CD4-positive, alpha-beta T cell treated with Interleukin-21 for 1 hour (primary cell): ENCODE data around the gene CH25H.

Experiments used
- DNase-seq: peaks from one replicate; pipeline ENCODE4 v3.0.0-alpha.2; 2020

CH25H gene

DNA sequence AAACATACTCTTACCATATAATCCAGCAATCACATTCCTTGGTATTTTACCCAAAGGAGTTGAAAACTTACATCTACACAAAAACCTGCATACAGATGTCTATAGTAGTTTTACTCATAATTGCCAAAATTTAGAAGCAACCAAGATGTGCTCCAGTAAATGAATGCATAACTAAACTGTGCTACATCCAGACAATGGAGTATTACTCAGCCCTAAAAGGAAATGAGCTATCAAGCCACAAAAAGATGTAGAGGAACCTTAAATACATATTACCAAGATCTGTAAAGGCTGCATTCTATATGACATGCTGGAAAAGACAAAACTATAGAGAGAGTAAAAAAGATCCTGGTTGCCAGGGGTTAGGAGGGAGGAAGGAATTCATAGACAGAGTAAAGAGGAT is 21.8 kb upstream of the CH25H start:
- no peak for DNase-seq

- DNase-seq: no peak
Measured at GRCh38 chr10:89228146-89228545, 21.0 kb upstream of the CH25H start.

- DNase-seq: no peak
Measured at GRCh38 chr10:89226891-89227290, 19.8 kb upstream of the CH25H start.

GRCh38 chr10:89224739-89225443 is 17.8 kb upstream of the CH25H start:
- no peak for DNase-seq

DNA sequence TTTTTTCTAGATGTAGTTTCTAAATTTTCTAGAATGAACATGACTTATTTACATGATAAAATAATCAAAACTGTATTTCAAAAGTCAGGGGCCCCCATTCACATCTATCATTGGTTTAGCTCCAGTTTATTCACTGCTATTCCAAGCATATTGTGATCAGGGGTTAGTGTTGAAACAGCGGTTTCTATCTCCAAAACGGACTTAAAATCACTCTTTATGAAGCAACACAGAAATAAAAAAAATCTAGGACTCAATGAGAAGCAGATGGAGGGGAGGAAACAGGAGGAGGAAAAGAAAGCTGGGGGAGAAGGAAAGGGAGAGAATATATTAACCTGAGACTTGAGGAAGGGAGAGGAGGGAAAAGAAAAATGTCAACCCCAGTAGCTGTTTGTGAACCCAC is 14.8 kb upstream of the CH25H start:
- no peak for DNase-seq

- no peak for DNase-seq
Measured at GRCh38 chr10:89219513-89220218, 12.5 kb upstream of the CH25H start.

DNA sequence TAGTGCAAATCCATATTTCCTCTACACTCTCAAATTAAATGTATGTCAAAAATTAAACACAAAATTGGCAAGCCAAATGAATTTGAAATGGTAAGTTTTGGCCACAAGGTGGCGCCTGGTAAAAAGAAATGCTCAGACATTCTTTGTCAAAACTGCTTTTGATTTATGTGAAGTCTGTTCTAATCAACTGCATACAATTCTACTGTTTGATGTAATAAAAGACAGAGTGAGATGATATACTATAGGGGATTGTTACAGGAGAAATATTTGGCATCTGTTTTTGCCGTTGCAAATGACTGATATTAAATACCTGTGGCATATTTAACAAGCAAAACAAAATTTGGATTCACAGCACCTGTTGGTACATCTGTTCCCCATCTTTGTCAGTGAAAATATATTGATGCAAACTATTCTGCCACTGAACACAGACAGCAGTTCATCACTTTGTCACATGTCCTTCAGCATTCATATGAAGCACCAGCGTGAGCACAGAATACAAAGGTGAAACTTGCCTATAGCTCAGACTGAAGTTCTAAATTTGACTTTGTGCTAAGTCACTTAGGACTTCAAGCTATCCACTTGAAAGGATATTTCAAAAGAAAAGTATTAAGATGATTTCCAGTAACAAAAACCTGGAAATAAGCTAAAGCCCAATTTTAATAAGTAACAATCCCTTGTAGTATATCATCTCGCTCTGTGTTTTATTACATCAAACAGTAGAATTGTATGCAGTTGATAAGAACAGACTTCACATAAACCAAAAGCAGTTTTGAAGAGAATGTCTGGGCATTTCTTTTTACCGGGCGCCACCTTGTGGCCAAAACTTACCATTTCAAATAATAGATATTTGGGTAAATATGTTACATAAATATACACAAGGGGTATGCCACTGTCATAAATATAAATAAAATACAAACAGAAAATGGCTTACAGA is 10.2 kb upstream of the CH25H start:
- DNase-seq: peak; percentile 77

DNA sequence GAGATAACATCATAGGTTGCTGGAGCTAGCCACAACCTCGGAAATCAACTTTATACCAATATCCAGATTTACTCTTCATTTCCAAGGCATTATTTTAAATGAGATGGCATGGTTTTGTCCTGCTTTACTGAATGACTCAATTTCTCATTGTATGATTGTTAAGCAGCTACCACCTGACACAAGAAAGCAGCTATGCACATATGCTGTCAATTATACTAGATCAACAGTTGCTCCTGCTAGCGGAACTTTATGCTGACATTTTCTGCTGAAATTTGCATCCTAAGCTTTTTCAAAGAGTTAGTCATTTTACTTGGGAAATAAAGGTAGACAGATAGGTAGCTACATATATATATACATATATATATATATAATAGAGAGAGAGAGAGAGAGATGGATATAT is 8.9 kb upstream of the CH25H start:
- DNase-seq: no peak

DNA sequence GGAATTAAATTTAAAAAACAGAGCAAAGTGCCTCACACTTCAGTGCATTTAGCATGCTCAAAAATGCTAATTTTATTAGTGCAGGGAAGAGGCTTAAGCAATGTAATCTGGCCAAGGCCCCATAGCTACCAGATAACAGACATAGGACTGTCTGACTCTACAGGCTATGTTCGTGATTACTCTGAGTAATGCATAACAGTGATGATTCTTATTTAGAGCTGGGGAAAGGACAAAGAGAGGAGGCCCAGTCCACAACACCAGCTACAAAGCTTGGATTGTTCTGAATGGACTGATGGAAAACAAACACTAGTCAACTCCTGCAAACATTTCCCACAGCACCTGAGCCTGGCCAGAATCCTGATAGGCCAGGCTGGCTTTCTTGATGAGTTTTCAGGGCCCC is 8.4 kb upstream of the CH25H start:
- no peak for DNase-seq

DNA sequence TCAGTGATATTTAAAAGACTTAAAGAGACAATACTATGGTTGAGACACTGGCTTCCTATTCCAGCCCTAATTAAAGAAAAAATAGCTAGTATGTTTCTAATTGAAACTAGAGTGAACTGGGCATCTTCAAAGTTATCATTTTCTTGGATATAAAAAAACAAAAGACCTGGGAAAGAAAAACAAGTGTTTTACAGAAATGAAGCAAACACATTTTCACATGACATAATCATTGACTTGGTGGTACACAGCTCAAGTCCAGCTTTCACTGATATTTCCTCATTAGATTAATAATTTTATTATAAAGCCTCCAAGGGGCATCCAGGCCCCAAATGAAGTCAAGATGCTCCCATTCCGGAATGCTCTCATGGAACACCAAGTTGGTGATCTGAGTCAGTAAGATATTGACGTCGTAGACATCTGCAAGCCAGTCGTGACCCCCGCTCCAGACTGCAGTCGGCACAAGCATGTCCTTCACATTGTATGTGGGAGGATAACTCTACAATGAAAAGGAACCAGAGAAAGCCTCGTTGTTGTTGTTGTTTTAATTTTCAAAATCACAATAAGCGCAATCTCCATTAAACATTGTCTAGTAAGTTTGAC is 7.5 kb upstream of the CH25H start:
- no peak for DNase-seq

- DNase-seq: peak; percentile 63
Measured at GRCh38 chr10:89213191-89213808, 6.2 kb upstream of the CH25H start.

DNA sequence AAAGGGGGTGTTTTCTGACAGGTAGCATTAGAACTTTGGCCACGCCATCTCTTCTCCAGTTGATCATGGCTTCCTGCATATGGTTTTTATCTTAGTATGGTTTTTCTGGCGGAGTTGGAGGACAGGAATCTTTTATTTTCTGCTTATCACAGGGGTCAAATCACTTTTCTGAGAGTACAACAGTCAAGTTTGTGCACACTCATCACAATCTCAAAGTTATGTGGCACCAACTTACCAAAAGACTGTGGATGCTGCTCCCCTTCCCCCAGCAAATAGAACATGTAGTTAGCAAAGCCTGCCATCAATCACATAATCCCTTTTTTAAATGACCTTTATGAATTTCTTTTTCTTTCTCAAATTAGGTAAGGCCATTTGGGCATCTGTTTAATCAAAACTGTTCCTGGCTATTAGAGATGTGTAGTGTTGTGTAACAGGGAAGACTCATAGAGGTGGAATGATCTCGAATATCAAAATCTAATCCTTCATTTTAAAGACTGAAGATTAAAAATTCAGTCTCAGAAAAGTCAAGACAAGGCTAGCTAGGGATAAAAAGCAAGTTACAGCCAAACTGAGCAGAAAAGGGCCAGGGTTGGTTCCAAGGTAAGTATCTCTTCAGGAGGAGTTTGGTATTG is 3.8 kb upstream of the CH25H start:
- no peak for DNase-seq

GRCh38 chr10:89209718-89210117 is 2.6 kb upstream of the CH25H start:
- no peak for DNase-seq

DNA sequence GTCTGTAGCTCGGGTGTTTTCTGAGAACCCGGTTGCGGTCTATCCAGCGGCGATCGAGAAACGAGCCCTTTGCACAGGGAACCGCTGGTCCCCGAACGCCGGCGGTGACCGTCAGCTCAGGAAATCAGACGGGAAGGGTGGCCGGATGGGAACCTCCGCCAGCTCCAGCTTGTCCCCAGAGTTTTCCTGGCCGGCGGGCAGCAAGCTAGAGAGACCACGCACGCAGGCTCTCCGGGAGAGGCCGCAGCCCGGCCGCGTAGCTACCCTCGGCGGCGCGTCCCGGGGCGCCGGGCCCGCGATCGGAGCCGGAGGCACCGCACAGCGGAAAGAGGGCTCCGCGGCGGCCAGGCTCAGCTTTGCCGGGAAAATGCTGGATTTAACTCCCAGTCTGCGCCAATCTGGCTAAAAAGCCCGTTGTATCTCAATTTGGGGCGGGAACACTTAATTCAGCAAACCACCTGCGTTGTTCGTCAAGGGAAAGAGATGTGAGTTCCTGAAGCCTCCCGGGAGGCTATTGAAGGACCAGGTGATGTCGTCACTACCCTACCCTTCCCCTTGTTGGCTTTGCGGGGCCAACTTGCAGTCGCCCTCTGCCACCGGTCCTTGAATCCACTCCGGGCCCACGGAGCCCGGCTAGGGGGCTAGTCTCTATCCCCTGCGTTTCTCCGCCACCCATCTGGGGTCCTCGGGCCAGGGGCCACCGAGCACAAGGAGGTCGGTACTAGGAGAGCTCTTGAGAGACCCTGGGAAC is 859 bp upstream of the CH25H start:
- peak; percentile 9 for DNase-seq

DNA sequence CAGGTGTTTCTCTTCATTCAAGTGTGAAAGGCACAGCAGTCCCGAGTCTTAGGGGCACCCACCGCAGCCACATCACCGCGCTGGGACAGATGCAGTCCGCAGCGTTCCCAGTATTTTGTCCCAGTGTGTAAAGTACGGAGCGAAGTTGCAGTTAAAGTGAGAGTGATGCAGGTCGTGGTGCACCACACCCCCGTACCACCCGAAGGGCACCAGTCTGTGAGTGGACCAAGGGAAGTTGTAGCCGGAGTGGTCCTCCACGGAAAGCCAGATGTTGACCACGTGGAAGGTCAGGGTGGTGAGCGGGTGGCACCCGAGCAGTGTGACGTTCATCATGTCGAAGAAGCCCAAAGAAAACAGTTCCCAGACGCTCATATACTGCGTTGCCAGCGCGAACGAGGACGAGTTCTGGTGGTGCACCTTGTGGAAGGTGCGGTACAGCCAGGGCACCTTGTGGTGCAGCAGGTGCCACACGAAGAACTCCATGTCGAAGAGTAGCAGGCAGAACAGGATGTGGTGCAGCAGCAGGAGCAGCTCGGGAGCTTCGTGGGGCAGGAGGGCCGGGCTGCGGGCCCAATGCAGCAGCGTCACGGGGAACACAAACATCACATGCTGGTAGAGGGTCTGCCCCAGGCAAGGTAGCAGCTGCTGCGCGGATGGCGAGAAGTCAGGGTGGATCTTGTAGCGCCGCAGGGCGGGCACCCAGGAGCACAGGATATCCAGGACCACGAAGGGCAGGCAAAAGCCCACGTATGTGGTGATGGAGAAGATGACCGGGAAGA is 526 bp downstream of the CH25H start:
- DNase-seq: peak; percentile 47

GRCh38 chr10:89204621-89205185 is 2.4 kb downstream of the CH25H start:
- DNase-seq: no peak

DNA sequence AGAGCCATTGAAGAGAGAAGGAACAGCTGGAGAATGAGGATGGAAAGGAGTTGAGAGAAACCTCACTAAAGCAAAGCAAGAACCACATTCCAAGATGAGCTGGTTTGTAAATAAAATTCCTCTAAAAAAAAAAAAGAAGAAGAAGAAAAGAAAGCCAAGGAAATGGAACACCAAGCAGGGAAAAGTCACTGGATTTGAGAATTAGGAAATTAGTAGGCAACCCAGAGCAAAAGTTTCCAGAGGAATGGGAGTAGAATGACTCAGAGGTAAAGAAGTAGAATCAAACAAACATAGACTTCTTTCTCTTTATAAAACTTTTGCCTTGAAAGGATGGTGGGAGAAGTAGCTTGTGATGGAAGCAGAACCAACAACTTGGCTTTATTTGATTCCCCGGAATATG is 3.9 kb downstream of the CH25H start:
- no peak for DNase-seq

DNA sequence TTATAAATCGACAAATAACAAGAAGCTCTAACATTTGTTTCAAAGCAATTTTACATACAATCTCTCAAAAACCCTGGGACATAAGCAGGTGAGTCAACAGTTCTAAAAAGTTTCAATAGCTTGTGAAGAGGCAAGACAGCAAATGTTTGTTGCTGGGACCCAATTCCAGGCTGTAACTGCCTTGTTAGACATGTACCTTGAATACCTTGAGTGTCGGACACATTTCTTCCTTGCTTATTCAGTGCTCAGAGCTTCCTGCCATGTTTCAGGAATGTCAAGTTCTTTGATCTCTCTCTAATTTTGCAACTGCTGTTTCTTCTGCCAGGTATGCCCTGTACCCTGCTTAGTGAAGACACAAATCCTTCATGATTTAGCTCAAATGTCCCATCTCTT is 5.1 kb downstream of the CH25H start:
- DNase-seq: no peak

GRCh38 chr10:89201345-89202032 is 5.6 kb downstream of the CH25H start:
- no peak for DNase-seq

DNA sequence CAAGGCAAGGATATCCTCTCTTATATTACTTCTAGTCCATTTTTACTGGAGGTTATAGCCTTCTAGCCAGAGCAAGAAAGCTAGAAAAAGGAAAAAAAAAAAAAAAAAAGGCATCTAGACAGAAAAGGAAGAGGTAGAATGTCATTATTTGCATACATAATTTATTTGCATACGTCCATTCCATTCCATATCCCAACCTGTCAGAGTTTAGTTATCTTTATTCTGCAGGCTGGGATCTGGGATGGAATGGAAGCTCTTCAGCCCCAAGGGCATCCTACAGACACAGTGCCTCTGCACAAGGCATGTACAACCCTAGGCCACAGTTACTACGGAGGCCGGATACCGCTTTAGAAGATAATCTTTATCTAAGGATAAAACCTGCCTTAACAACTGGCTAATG is 9.6 kb downstream of the CH25H start:
- no peak for DNase-seq
